Lung (tissue), 12 donors: Measurements from ENCODE around the gene BGLAP. TPM values are rescaled to one million over a fixed set of nuclear protein-coding genes. Genes with fewer than 3 reads are reported as not detected.

ENCODE experiments used
- ATAC-seq: fragments of 200-7000 bp; cut with Tn5 transposase; one replicate; pipeline ENCODE4 v1.9.1; 2020; ENCODE audit warnings: moderate number of reproducible peaks; ENCODE audit not compliant: insufficient read depth, low FRiP score
- DNase-seq, 3 donors: peaks; one replicate each; pipeline ENCODE4 v3.0.0-alpha.2; 2013 to 2017
- H3K27ac ChIP-seq, 2 donors: one replicate each; pipeline ENCODE4 v1.5.1; 2013; ENCODE audit warnings: mild to moderate bottlenecking in 2 of 2, moderate library complexity in 2 of 2, control low read depth in 1 of 2, inconsistent platforms in 1 of 2, low read depth in 1 of 2, low read length in 1 of 2
- H3K27me3 ChIP-seq, 3 donors: one replicate each; pipeline ENCODE4 v1.5.1; 2013; ENCODE audit warnings: low read length in 2 of 3; ENCODE audit not compliant: control insufficient read depth in 3 of 3, insufficient read depth in 3 of 3
- H3K36me3 ChIP-seq, 4 donors: one replicate each; pipeline ENCODE4 v1.5.1; 2013; ENCODE audit warnings: low read length in 4 of 4, mild to moderate bottlenecking in 1 of 4, moderate library complexity in 1 of 4; ENCODE audit not compliant: control insufficient read depth in 4 of 4, insufficient read depth in 4 of 4
- H3K4me1 ChIP-seq, 5 donors: one replicate each; pipeline ENCODE4 v1.5.1; 2013; ENCODE audit warnings: low read length in 5 of 5, mild to moderate bottlenecking in 2 of 5, moderate library complexity in 1 of 5; ENCODE audit not compliant: control insufficient read depth in 5 of 5, insufficient read depth in 5 of 5
- H3K4me3 ChIP-seq: one replicate; pipeline ENCODE4 v1.5.1; 2013; ENCODE audit warnings: mild to moderate bottlenecking, control low read depth, moderate library complexity
- H3K9ac ChIP-seq, 2 donors: one replicate each; pipeline ENCODE4 v1.5.1; 2013; ENCODE audit warnings: low read length in 2 of 2, control low read depth in 1 of 2; ENCODE audit not compliant: insufficient read depth in 1 of 2
- H3K9me3 ChIP-seq, 4 donors: one replicate each; pipeline ENCODE4 v1.5.1; 2013; ENCODE audit warnings: low read length in 3 of 4, mild to moderate bottlenecking in 1 of 4, moderate library complexity in 1 of 4; ENCODE audit not compliant: control insufficient read depth in 4 of 4, insufficient read depth in 3 of 4
- WGBS, 2 donors: extraction: QIAGEN DNeasy Blood & Tissue Kit; methylation state at CpG; one replicate each; pipeline ENCODE4 v1.1.7; 2013; 5-methylcytosine and 5-hydroxymethylcytosine counted together
- polyA plus RNA-seq, 2 donors: library from polyadenylated mRNA; stranded (reverse); fragments of 200-250 nt; gene quantifications; one replicate each; pipeline ENCODE4 v1.2.1, GENCODE V29; 2013
- total RNA-seq, 2 donors: library from RNA; depleted of rRNA in 1 of 2; stranded (reverse); fragments of >200 nt in 1 of 2; gene quantifications; one replicate each; pipeline ENCODE4 v1.2.1, GENCODE V29; 2014 to 2021
- TF ChIP-seq, protein P1 (sequence below): IDR thresholded peaks from 2 replicates; pipeline ENCODE4 v1.5.1; 2012; ENCODE audit warnings: mild to moderate bottlenecking; ENCODE audit errors: control extremely low read depth, extremely low read depth
- donor health status: control.
- donor health status: control.
- donor health status: Bipolar disorder and iron deficiency.
- donor health status: healthy.
- donor health status: DM: yes; HTN: yes; CAD: no.

BGLAP gene
- total and polyA plus RNA-seq, 4 donors, result 0.46 to 1.7 (median 1.5) TPM

DNA sequence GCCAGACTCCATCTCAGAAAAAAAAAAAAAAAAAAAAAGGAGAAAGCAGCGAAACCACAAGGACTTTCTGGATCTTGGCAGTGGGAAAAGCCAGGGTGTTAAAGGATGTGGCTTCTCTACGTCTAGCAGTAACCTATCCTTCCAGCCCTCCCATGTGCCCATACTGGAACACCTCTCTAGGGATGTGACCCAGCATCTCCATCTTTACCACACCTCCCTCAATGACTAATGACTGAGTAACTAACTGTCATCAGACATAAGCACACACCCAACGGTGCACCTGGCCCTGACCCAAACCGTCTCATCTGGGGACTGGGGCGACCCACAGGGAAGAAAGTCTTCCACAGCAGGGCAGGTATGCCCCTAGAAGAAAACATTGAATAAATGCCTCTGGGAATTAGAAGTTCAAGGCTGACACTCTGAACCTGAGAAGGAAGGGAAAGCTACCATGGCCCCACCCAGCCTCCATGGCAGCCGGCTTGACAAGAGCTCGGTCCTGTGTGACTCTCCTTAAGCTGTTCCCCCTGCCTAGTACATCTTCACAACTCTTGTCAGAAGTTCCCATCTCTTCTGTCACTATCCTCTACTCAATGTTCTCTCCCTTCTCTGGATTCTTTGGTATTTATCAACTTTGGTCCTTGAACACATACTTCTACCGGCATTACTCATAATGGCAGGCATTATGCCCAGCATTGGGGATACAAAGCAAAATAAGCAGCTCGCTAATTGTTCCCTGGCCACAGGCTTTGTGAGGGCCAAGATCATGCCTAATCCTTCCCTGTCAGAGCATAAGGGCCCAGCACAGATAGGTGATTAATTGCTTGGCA, 20.7 kb downstream of the BGLAP start:
- H3K36me3 ChIP-seq, result peaks cover 34 to 77% (median 61%) of the 10 kb centered on the region in 4 donors
- TF ChIP-seq, protein P1, sequence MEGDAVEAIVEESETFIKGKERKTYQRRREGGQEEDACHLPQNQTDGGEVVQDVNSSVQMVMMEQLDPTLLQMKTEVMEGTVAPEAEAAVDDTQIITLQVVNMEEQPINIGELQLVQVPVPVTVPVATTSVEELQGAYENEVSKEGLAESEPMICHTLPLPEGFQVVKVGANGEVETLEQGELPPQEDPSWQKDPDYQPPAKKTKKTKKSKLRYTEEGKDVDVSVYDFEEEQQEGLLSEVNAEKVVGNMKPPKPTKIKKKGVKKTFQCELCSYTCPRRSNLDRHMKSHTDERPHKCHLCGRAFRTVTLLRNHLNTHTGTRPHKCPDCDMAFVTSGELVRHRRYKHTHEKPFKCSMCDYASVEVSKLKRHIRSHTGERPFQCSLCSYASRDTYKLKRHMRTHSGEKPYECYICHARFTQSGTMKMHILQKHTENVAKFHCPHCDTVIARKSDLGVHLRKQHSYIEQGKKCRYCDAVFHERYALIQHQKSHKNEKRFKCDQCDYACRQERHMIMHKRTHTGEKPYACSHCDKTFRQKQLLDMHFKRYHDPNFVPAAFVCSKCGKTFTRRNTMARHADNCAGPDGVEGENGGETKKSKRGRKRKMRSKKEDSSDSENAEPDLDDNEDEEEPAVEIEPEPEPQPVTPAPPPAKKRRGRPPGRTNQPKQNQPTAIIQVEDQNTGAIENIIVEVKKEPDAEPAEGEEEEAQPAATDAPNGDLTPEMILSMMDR, result no peak
- ATAC-seq, result no peak
- H3K4me3 ChIP-seq, result no peak overlapping the region
- no peaks in the 10 kb centered on the region for H3K9me3 ChIP-seq
- peak overlapping the region in 1 of 2 donors; percentile 0 for H3K27ac ChIP-seq
- DNase-seq, result no peak
- no peaks in the 10 kb centered on the region for H3K4me1 ChIP-seq
- H3K27me3 ChIP-seq, result no peaks in the 10 kb centered on the region
- H3K9ac ChIP-seq, result no peak overlapping the region
- 89 to 91% methylated on average over 9 of the region's 9 CpGs for WGBS, 2 donors

DNA sequence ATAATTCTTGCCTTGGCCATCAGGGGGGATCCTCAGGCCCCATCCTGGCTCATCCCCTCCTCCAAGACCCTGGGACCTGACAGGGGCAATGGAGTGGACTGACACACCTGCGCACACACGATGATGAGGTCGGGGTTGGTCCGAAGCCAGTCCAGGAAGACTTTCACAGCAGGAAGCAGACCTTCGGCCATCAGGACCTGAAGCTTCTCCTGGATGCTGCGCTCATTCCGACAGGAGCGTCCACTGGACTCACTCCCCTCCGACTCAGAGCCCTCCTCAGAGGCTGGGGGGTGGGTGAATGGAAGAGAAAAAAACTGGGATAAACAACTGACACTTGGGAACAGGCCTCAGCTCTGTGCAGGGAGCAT, 21.3 kb downstream of the BGLAP start:
- peak overlapping the region in 1 of 2 donors; percentile 0 for H3K27ac ChIP-seq
- TF ChIP-seq, protein P1, result no peak
- DNase-seq (no peak), ATAC-seq (no peak)
- no peak overlapping the region for H3K9ac ChIP-seq
- no peaks in the 10 kb centered on the region for H3K27me3 ChIP-seq
- H3K4me1 ChIP-seq, result no peaks in the 10 kb centered on the region
- no peaks in the 10 kb centered on the region for H3K9me3 ChIP-seq
- H3K36me3 ChIP-seq, result peaks cover 34 to 77% (median 60%) of the 10 kb centered on the region in 4 donors
- 88 to 97% methylated on average over 9 of the region's 9 CpGs for WGBS, 2 donors
- no peak overlapping the region for H3K4me3 ChIP-seq

DNA sequence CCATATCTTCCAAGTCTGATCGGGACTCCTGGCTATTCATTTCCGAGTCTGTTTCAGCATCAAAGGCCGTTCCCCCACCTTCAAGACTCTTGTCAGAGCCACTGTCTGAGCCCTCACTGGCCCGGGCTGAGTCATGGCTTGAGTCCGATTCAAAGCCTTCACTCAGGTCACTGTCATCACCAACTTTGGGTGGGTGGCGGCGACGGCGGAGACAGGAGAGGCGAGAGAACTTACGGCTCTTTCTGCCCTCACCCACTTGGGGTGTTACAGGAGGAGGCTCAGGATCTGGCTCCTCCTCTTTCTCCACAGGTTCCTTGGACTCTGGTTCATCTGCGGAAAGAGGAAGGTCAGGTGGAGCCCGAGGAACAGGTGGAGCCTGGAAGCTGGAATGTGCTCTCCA, 24.1 kb downstream of the BGLAP start:
- WGBS, 2 donors, result 93 to 96% methylated on average over 13 of the region's 13 CpGs
- Histone ChIP-seq H3K9me3 (no peaks in the 10 kb centered on the region), H3K4me1 (no peaks in the 10 kb centered on the region), H3K27ac (no peak overlapping the region), H3K27me3 (no peaks in the 10 kb centered on the region), H3K9ac (no peak overlapping the region), H3K4me3 (no peak overlapping the region), H3K36me3 (peaks cover 32 to 56% (median 47%) of the 10 kb centered on the region in 4 donors)
- DNase-seq (no peak), ATAC-seq (no peak)
- TF ChIP-seq, protein P1, result no peak

DNA sequence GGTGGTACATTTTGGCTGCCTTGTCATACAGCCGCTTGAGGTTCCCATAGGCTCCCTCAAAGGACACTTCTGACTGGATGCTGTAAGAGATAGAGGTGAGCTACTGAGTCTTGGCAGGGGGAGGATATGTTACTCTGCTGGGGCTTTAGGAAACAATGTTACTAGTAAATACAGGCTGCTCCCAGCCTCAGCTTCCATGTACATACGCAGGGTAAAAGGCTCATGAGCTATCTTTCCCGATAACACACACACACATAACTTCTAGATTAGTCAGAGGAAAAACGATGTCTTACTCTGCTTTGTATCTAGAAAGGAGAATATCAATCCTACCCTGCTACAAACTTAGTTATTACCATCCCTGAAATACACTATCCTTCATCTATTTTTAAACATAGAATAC, 26.4 kb downstream of the BGLAP start:
- Histone ChIP-seq H3K4me1 (no peaks in the 10 kb centered on the region), H3K4me3 (no peak overlapping the region), H3K27me3 (no peaks in the 10 kb centered on the region), H3K9ac (no peak overlapping the region), H3K27ac (no peak overlapping the region), H3K9me3 (no peaks in the 10 kb centered on the region), H3K36me3 (peaks cover 43 to 54% (median 51%) of the 10 kb centered on the region in 4 donors)
- DNase-seq, result no peak
- 93 to 98% methylated on average over 4 of the region's 4 CpGs for WGBS, 2 donors
- ATAC-seq, result no peak
- TF ChIP-seq, protein P1, result no peak
